Activated CD8-positive, alpha-beta memory T cell treated with anti-CD3 and anti-CD28 coated beads for 1 hour (primary cell): ENCODE results near the gene CNNM1.

Experiments used
- DNase-seq, 2 donors: peaks; one replicate each; pipeline ENCODE4 v3.0.0-alpha.2; 2020; ENCODE audit warnings: low read depth in 1 of 2; ENCODE audit errors: extremely low read depth in 1 of 2

Gene CNNM1

GRCh38 chr10:99337311-99337811 is 8.2 kb downstream of the CNNM1 start:
- no peak for DNase-seq

DNA sequence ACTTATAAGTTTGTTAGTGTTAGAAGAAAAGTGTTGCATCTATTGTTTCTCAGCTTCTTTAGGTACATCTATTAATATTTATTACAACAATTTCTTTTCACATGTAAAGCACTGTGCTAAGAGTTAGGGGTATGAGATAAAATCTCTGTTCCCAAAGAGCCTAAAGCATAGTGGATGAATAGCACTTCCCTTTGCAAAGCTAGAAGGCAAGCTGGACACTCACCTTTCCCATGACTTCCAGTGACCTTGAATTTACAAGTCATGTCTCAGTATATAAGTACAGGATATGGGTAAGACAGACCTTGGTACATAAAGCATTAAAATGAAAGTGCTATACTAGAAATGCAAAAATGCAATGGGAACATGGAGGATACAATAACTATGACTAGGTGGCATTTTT is 8.7 kb downstream of the CNNM1 start:
- no peak for DNase-seq

- no peak for DNase-seq
These were observed 9.9 kb downstream of the CNNM1 start for GRCh38 chr10:99339077-99339476.

- no peak for DNase-seq
These were observed 10.4 kb downstream of the CNNM1 start for GRCh38 chr10:99339563-99340047.

DNA sequence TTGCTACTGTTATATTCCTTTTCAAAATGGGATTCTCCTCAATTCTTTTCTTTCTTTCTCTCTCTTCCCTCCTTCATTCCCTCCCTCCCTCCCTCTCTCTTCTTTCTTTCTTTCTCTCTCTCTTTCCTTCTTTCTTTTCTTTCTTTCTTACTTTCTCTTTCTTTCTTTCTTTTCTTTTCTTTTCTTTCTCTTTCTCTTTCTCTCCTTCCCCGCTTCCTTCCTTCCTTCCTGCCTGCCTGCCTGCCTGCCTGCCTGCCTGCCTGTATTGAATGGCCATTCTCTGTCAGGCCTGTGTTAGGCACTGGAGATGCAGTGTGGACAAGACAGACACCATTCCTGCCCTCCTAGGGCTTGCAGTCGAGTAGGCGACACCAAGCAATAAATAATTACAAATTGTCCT is 11.5 kb downstream of the CNNM1 start:
- DNase-seq = no peak

DNA sequence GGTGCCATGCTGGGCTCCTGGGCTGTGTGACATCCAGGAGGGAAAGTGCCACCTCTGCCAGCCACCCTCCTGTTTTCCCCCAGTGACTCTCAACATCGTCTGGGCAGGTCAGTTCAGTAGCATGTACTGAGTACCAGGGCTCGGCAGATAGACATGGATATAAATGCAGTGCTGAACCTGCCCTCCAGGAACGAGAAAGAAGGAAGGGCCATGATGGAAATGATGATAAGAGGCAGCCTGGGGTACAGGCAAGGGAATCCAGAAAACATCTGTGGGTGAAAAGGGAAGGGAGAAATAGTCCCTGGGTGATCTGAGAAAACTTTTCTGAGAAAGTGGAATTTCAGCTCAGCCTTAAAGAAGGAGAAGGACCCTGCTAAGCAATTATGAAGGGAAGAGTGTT is 12.1 kb downstream of the CNNM1 start:
- no peak for DNase-seq

GRCh38 chr10:99341860-99342490 is 12.8 kb downstream of the CNNM1 start:
- no peak for DNase-seq

- no peak for DNase-seq
These were observed 14.1 kb downstream of the CNNM1 start for GRCh38 chr10:99343262-99343661.

DNA sequence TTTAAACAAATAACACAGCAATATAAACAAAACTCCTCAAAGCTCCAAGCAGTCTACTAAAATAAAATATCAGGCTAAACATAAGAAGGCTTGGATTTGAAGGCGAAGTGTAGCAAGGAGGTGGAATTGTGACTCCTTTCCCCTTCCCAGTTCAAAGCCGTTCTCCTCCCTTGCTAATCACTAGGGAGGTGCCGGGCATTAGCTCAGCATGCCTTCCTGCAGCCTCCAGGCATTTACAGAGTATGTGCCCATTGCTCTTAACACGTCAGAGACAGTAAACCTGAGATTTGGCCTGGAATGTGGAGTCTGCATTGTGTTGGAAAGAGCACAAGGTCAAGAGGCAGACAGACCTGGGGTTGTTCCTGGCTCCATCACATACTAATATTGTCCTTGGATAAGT is 15.6 kb downstream of the CNNM1 start:
- DNase-seq = no peak

DNA sequence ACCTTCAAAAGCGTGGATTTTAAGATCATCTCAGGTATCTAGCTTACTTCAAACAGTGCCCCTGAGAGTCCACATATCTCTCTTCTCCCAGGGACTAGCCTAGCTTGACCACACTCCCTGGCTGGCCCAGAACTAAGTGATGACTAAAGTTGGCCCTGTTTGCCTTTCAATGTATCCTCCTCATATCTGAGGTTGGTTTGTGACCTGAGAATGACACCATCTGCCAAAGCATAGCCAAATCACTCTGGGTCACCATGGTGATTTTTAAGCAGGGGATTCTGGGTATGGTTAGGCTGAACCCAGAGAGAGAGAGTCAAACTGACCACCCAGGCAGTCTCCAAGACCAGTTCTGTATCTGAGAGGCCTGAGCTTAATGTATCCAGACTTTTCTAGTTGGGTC is 16.2 kb downstream of the CNNM1 start:
- DNase-seq = no peak

DNA sequence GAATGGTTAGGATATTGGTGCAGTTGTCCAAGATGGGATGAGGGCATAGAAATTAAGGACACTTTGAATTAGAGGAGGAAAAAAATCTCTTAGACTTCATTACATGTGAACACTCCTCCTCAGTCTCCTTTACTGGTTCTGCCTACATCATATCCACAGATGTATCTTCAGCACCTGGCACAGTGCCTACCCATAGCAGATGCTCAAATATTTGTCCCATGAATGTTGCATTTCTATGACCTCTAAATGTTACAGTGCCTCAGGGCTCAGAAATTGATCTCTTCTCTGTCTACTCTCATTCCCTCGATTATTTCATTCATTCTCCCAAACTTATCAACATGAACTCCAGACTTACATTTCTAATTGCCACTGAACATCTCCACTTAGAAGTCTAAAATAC is 17.1 kb downstream of the CNNM1 start:
- DNase-seq = no peak

GRCh38 chr10:99347672-99348071 is 18.5 kb downstream of the CNNM1 start:
- no peak for DNase-seq

DNA sequence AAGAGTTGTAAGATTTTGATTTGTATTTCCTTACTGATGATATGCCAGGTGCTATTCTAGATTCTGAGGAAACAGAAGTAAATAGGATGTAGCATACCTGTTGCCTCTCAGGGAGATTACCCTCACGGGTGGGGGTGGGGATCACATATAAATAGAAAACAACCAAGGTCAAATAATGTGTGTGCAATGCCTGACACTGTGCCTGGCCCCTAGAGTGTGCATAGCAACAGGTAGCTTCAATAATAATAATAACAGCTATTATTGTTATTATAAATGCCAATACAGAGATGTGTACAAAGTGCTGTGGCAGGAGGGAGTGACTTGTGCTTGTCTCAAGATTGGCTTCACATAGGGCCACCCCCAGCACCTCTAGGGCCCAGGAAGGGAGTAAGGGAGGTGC is 24.0 kb downstream of the CNNM1 start:
- DNase-seq = no peak

GRCh38 chr10:99357691-99358090 is 28.5 kb downstream of the CNNM1 start:
- DNase-seq = no peak

DNA sequence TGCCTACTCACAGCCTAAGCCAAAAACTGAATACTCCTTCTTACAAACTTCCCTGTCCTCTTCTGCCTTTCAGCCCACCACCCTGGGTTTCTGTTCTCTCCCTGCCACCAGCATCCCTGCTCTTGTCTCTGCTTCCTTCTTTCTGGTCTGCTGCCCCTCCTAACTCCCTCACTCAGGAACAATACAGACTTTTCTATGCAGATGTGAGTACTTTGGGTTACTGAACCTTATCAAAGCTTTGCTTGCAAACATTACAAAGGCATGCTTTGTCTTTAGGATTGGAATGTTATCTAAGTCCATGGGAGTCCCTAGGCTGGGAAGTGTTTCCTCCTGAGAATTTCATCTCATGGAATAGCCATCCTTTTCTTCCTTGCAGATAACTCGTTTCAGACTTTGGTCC is 28.9 kb downstream of the CNNM1 start:
- no peak for DNase-seq

- DNase-seq = no peak
These were observed 31.8 kb downstream of the CNNM1 start for GRCh38 chr10:99360934-99361333.

- no peak for DNase-seq
These were observed 35.0 kb downstream of the CNNM1 start for GRCh38 chr10:99364125-99364524.

GRCh38 chr10:99365311-99365710 is 36.2 kb downstream of the CNNM1 start:
- no peak for DNase-seq

- no peak for DNase-seq
These were observed 36.6 kb downstream of the CNNM1 start for GRCh38 chr10:99365736-99366135.

GRCh38 chr10:99366666-99367065 is 37.5 kb downstream of the CNNM1 start:
- no peak for DNase-seq

GRCh38 chr10:99368646-99369045 is 39.5 kb downstream of the CNNM1 start:
- DNase-seq = no peak

GRCh38 chr10:99369126-99369525 is 40.0 kb downstream of the CNNM1 start:
- DNase-seq = no peak

- no peak for DNase-seq
These were observed 40.4 kb downstream of the CNNM1 start for GRCh38 chr10:99369551-99369950.
